ENCODE data around the gene CEBPZ.

Gene CEBPZ, protein sequence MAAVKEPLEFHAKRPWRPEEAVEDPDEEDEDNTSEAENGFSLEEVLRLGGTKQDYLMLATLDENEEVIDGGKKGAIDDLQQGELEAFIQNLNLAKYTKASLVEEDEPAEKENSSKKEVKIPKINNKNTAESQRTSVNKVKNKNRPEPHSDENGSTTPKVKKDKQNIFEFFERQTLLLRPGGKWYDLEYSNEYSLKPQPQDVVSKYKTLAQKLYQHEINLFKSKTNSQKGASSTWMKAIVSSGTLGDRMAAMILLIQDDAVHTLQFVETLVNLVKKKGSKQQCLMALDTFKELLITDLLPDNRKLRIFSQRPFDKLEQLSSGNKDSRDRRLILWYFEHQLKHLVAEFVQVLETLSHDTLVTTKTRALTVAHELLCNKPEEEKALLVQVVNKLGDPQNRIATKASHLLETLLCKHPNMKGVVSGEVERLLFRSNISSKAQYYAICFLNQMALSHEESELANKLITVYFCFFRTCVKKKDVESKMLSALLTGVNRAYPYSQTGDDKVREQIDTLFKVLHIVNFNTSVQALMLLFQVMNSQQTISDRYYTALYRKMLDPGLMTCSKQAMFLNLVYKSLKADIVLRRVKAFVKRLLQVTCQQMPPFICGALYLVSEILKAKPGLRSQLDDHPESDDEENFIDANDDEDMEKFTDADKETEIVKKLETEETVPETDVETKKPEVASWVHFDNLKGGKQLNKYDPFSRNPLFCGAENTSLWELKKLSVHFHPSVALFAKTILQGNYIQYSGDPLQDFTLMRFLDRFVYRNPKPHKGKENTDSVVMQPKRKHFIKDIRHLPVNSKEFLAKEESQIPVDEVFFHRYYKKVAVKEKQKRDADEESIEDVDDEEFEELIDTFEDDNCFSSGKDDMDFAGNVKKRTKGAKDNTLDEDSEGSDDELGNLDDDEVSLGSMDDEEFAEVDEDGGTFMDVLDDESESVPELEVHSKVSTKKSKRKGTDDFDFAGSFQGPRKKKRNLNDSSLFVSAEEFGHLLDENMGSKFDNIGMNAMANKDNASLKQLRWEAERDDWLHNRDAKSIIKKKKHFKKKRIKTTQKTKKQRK

DNA sequence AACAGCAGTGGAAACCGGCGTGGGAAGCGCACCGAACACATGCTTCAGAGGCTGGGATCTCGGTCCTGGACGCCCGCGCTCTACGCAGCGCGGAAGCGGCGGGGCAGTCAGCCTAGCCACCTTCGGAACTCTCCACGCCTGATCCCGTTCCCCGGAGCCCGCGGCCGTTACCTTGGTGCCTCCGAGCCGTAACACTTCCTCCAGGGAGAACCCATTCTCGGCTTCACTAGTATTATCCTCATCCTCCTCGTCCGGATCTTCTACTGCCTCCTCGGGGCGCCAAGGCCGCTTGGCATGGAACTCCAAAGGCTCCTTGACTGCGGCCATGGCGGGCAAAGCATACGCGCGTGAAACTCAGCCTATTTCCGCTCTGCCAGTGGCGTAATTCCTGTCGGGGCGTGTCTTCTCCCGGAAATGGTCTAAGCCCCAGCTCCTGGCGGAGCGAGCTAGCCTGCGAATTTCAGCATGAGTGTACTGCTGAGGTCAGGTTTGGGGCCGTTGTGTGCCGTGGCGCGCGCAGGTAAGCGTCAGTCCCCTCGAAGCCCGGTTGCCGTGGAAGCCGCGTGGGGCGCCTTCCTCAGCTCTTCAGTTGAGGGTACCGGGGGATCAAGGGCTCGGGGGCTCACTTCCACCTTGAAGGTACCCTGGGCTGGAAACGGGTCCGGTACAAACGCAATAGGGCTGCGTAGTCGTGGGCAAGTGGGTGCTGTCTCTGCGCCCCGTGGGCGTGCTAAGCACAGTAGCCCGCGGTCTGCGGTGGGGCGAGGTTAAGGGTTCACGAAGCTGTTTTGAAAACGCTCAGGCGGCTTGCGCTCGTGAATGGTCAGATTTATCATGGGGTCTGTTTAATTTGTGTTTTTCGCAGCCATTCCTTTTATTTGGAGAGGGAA, at the start of gene CEBPZ, which contains the start of gene NDUFAF7:
TSS of gene CEBPZ (minus strand) at position 356 of the 890 bp plus-strand sequence. CDS start at position 327, 29 bp downstream.
TSS of gene NDUFAF7 (plus strand) at position 418 of the 890 bp plus-strand sequence. CDS start at position 466, 48 bp downstream.
- Histone ChIP-seq H2AFZ (ENCODE audit: low read depth, low read length) (peak within 1 kb of the TSS; percentile 98), H3K36me3 (ENCODE audit: insufficient read depth, low read length) (peaks cover 33% of the 10 kb centered on the region), H3K4me2 (ENCODE audit: insufficient read depth, low read length) (peak within 1 kb of the TSS; percentile 96), H3K27ac (ENCODE audit: low read length) (peak within 1 kb of the TSS; percentile 83), H3K79me2 (ENCODE audit: insufficient read depth, low read length) (peaks cover 90% of the 10 kb centered on the region), H3K9me3 (ENCODE audit: insufficient read depth, low read length, severe bottlenecking) (no peaks in the 10 kb centered on the region), H3K27me3 (ENCODE audit: insufficient read depth, low read length, poor library complexity) (no peaks in the 10 kb centered on the region), H4K20me1 (ENCODE audit: insufficient read depth, low read length) (peaks cover 13% of the 10 kb centered on the region; the same call in 1 of the 2 replicates), H3K9ac (ENCODE audit: low read depth, low read length) (peak within 1 kb of the TSS; percentile 88), H3K4me3 (ENCODE audit: low read depth in 1 of 2, low read length in 2 of 2) (peak within 1 kb of the TSS; percentile 77 to 93), H3K4me1 (ENCODE audit: insufficient read depth, low read length) (peaks cover 53% of the 10 kb centered on the region)
- no peak for TF ChIP-seq EZH2 (IDR thresholded peaks at IDR 0.05; ENCODE audit: borderline replicate concordance, low read depth, low read length, severe bottlenecking)
- TF ChIP-seq, protein P1, sequence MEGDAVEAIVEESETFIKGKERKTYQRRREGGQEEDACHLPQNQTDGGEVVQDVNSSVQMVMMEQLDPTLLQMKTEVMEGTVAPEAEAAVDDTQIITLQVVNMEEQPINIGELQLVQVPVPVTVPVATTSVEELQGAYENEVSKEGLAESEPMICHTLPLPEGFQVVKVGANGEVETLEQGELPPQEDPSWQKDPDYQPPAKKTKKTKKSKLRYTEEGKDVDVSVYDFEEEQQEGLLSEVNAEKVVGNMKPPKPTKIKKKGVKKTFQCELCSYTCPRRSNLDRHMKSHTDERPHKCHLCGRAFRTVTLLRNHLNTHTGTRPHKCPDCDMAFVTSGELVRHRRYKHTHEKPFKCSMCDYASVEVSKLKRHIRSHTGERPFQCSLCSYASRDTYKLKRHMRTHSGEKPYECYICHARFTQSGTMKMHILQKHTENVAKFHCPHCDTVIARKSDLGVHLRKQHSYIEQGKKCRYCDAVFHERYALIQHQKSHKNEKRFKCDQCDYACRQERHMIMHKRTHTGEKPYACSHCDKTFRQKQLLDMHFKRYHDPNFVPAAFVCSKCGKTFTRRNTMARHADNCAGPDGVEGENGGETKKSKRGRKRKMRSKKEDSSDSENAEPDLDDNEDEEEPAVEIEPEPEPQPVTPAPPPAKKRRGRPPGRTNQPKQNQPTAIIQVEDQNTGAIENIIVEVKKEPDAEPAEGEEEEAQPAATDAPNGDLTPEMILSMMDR (IDR thresholded peaks at IDR 0.05; ENCODE audit: borderline replicate concordance, extremely low read depth, low read length, poor library complexity, severe bottlenecking), result peak; percentile 9
- ATAC-seq (ENCODE audit: insufficient read depth, low read depth), result peak; percentile 96
- DNase-seq, result peak; percentile 88

DNA sequence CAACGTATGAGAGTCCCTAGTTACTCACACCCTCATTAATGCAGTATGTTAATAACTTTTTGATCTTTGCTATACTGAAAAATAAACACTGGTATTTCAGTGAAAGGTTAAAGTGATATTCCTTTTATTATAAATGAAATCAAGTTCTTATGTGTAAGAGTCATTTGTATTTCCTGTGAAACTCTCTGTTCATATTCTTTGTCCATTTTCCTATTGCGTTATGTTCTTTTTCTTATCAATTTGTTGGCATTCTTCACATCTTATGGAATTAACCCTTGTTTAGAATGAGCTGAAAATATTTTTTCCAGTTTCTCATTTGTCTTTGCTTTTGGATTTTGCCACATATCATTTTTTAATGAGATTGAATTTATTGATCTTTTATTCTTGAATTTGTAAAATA, 44.9 kb upstream of the CEBPZ start:
- no peak overlapping the region for H3K4me2 ChIP-seq (ENCODE audit: insufficient read depth, low read length)
- no peak for DNase-seq
- ATAC-seq (ENCODE audit: insufficient read depth, low read depth), result no peak
- TF ChIP-seq, protein P1 (IDR thresholded peaks at IDR 0.05; ENCODE audit: borderline replicate concordance, extremely low read depth, low read length, poor library complexity, severe bottlenecking), result no peak
- no peak for TF ChIP-seq EZH2 (IDR thresholded peaks at IDR 0.05; ENCODE audit: borderline replicate concordance, low read depth, low read length, severe bottlenecking)
- no peaks in the 10 kb centered on the region for H4K20me1 ChIP-seq (ENCODE audit: insufficient read depth, low read length)
- H3K4me1 ChIP-seq (ENCODE audit: insufficient read depth, low read length), result no peaks in the 10 kb centered on the region
- H2AFZ ChIP-seq (ENCODE audit: low read depth, low read length), result no peak overlapping the region
- H3K9ac ChIP-seq (ENCODE audit: low read depth, low read length), result no peak overlapping the region
- H3K27me3 ChIP-seq (ENCODE audit: insufficient read depth, low read length, poor library complexity), result no peaks in the 10 kb centered on the region
- no peaks in the 10 kb centered on the region for H3K9me3 ChIP-seq (ENCODE audit: insufficient read depth, low read length, severe bottlenecking)
- H3K79me2 ChIP-seq (ENCODE audit: insufficient read depth, low read length), result no peaks in the 10 kb centered on the region
- no peak overlapping the region for H3K27ac ChIP-seq (ENCODE audit: low read length)
- no peak overlapping the region for H3K4me3 ChIP-seq (ENCODE audit: low read depth in 1 of 2, low read length in 2 of 2)
- peaks cover 91% of the 10 kb centered on the region for H3K36me3 ChIP-seq (ENCODE audit: insufficient read depth, low read length)

DNA sequence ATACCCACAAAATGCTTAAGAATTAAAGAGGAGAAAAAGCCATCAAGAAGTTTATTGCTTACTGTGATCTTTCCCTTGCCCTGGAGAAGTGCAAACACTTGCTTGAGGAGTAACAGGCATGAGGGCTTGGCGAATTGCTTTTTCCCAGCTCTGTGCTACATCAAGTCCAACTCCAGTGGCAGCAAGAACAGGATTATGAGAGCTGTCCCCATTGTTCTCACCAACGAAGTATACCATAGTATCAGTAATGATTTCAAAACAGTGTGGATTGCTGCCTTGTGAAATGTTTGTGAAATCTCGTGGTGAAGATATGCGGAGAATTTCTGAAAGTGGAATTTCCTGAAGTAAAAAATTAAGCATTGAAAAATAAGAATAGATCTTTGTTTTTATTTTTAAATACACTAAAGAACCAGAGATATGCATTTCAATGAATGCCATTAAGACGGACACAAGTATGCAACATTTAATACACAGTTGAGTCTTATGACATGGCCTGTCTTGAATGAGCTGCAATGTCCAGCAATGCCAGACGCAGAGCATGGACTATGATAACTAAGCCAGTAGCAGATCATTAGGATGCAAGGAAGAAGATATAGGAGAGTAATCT, 43.1 kb upstream of the CEBPZ start:
- H3K36me3 ChIP-seq (ENCODE audit: insufficient read depth, low read length), result peaks cover 89% of the 10 kb centered on the region
- H3K4me2 ChIP-seq (ENCODE audit: insufficient read depth, low read length), result no peak overlapping the region
- DNase-seq (no peak), ATAC-seq (ENCODE audit: insufficient read depth, low read depth) (no peak)
- H3K27me3 ChIP-seq (ENCODE audit: insufficient read depth, low read length, poor library complexity), result no peaks in the 10 kb centered on the region
- TF ChIP-seq EZH2 (IDR thresholded peaks at IDR 0.05; ENCODE audit: borderline replicate concordance, low read depth, low read length, severe bottlenecking), result no peak
- TF ChIP-seq, protein P1 (IDR thresholded peaks at IDR 0.05; ENCODE audit: borderline replicate concordance, extremely low read depth, low read length, poor library complexity, severe bottlenecking), result no peak
- H3K9ac ChIP-seq (ENCODE audit: low read depth, low read length), result no peak overlapping the region
- H3K9me3 ChIP-seq (ENCODE audit: insufficient read depth, low read length, severe bottlenecking), result no peaks in the 10 kb centered on the region
- no peaks in the 10 kb centered on the region for H3K4me1 ChIP-seq (ENCODE audit: insufficient read depth, low read length)
- H2AFZ ChIP-seq (ENCODE audit: low read depth, low read length), result no peak overlapping the region
- no peaks in the 10 kb centered on the region for H3K79me2 ChIP-seq (ENCODE audit: insufficient read depth, low read length)
- H4K20me1 ChIP-seq (ENCODE audit: insufficient read depth, low read length), result no peaks in the 10 kb centered on the region
- no peak overlapping the region for H3K27ac ChIP-seq (ENCODE audit: low read length)
- H3K4me3 ChIP-seq (ENCODE audit: low read depth in 1 of 2, low read length in 2 of 2), result no peak overlapping the region

Data from DND-41 (cell line).